Pancreas (tissue), 10 donors: ENCODE measurements around the gene NIPAL1. TPM values are rescaled to one million over a fixed set of nuclear protein-coding genes. Genes with fewer than 3 reads are reported as not detected.

Experiments used
- ATAC-seq, 4 donors: fragments of 200-7000 bp; cut with Tn5 transposase; one replicate each; pipeline versions ENCODE4 v1.8.0 to v1.9.1; 2020; ENCODE audit warnings: mild to moderate bottlenecking in 4 of 4, moderate library complexity in 4 of 4
- DNase-seq, 6 donors: peaks; one replicate each; pipeline ENCODE4 v3.0.0-alpha.2; 2020
- FAIRE-seq: peaks from 2 replicates; lab custom pipeline; 2012; peaks lifted over from hg19 to GRCh38; lab: Jason Lieb, UNC
- H3K27ac ChIP-seq, 4 donors: fragments of 200-600 bp; sonication (generic); 1 replicate in 3 of 4; 2 replicates in 1 of 4; pipeline versions ENCODE4 v1.5.0 to v1.8.0; 2020
- H3K27me3 ChIP-seq, 4 donors: fragments of 200-600 bp; one replicate each; pipeline ENCODE4 v1.8.0; 2021
- H3K36me3 ChIP-seq, 3 donors: fragments of 200-600 bp; sonication (generic) in 1 of 3; one replicate each; pipeline versions ENCODE4 v1.5.0 to v1.8.0; 2020 to 2021
- H3K4me1 ChIP-seq, 3 donors: fragments of 200-600 bp; one replicate each; pipeline ENCODE4 v1.8.0; 2021
- H3K4me3 ChIP-seq, 4 donors: fragments of 200-600 bp; sonication (generic) in 2 of 4; one replicate each; pipeline versions ENCODE4 v1.5.0 to v1.8.0; 2020 to 2021
- H3K9me3 ChIP-seq, 4 donors: fragments of 200-600 bp; one replicate each; pipeline ENCODE4 v1.8.0; 2021
- WGBS, 2 donors: extraction: QIAGEN DNeasy Blood & Tissue Kit; methylation state at CpG; one replicate each; pipeline ENCODE4 v1.1.7; 2013; 5-methylcytosine and 5-hydroxymethylcytosine counted together
- intact Hi-C, 3 donors: fragments of 100-400 bp; cut with DNase I; formaldehyde crosslinking; loops; one replicate each; pipeline versions ENCODE4 v1.11.1 to v1.14.2; 2022
- polyA plus RNA-seq, 2 donors: library from polyadenylated mRNA; stranded (reverse); fragments of 200-250 nt; gene quantifications; one replicate each; pipeline ENCODE4 v1.2.3, GENCODE V29; 2013
- total RNA-seq, 6 donors: library from RNA; stranded (reverse); fragmentation: NEBNext Ultra II Directional in 4 of 6; extraction: Animal tissue kit (Norgen Biotek cat#: 25700) in 4 of 6; gene quantifications; one replicate each; pipeline versions ENCODE4 v1.2.1 to v1.2.4, GENCODE V29; 2021 to 2023
- TF ChIP-seq, protein P1 (sequence below), 4 donors: fragments of 200-600 bp; sonication (generic) in 3 of 4; IDR thresholded peaks; one replicate each; pipeline versions ENCODE4 v1.5.0 to v1.8.0; 2021; ENCODE audit warnings: antibody characterized with exemption in 4 of 4
- donor health status: healthy with polysubstance abuse.
- donor health status: DM: no; HTN: no; CAD: no; lungs with moderate emphysema.
- donor health status: DM: no; HTN: no; CAD: no.
- donor health status: control.
- donor health status: control.
- donor health status: Bipolar disorder and iron deficiency.
- donor health status: DM: yes; HTN: yes; CAD: no.
- donor health status: DM: no; HTN: no; CAD: no.
- donor health status: DM: no; HTN: no; CAD: no.
- donor health status: DM: yes; HTN: yes; CAD: no.

The NIPAL1 gene
- total and polyA plus RNA-seq, 8 donors: 0.96 to 4.4 (median 2.2) TPM

DNA sequence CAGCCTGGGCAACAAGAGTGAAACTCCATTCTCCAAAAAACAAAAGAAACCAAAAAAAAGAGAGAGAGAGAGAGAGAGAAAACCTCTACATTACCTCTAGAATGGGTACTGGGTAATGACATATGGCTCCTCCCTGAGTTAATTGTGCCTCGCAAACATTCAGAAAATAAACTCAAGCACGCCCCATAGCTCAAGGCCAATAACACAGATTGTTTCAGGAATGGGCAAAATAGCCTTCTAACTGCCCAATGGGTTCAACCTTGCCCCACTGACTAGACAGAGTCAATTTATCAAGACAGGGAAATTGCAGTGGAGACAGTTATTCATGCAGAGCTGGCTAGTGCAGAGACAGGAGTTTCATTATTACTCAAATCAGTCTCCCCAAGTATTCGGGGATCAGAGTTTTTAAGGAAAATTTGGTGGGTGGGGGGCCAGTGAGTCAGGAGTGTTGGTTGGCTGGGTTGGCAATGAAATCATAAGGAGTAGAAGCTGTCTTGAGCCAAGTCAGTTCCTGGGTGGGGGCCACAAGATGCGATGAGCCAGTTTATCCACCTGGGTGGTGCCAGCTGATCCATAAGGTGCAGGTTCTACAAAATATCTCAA lies 25.1 kb downstream of the NIPAL1 start:
- FAIRE-seq (no peak), ATAC-seq (no peak), DNase-seq (no peak)
- Histone ChIP-seq H3K9me3 (no peaks in the 10 kb centered on the region), H3K4me3 (no peak overlapping the region), H3K36me3 (no peaks in the 10 kb centered on the region), H3K27me3 (no peaks in the 10 kb centered on the region), H3K4me1 (peaks cover 0 to 13% (median 0%) of the 10 kb centered on the region in 3 donors), H3K27ac (no peak overlapping the region)
- intact Hi-C loops: no loop called here
- TF ChIP-seq, protein P1, sequence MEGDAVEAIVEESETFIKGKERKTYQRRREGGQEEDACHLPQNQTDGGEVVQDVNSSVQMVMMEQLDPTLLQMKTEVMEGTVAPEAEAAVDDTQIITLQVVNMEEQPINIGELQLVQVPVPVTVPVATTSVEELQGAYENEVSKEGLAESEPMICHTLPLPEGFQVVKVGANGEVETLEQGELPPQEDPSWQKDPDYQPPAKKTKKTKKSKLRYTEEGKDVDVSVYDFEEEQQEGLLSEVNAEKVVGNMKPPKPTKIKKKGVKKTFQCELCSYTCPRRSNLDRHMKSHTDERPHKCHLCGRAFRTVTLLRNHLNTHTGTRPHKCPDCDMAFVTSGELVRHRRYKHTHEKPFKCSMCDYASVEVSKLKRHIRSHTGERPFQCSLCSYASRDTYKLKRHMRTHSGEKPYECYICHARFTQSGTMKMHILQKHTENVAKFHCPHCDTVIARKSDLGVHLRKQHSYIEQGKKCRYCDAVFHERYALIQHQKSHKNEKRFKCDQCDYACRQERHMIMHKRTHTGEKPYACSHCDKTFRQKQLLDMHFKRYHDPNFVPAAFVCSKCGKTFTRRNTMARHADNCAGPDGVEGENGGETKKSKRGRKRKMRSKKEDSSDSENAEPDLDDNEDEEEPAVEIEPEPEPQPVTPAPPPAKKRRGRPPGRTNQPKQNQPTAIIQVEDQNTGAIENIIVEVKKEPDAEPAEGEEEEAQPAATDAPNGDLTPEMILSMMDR (IDR thresholded peaks at IDR 0.05): no peak
- 76 to 93% methylated on average over 4 of the region's 4 CpGs for WGBS, 2 donors

GRCh38 chr4:48042979-48043461 lies 26.4 kb downstream of the NIPAL1 start:
- Histone ChIP-seq H3K4me3 (no peak overlapping the region), H3K36me3 (no peaks in the 10 kb centered on the region), H3K27me3 (no peaks in the 10 kb centered on the region), H3K4me1 (peaks cover 0 to 20% (median 10%) of the 10 kb centered on the region in 3 donors), H3K9me3 (no peaks in the 10 kb centered on the region), H3K27ac (peak overlapping the region in 2 of 4 donors; percentile 19 to 40)
- ATAC-seq: peak in 3 of 4 donors; percentile 14 to 52 (median 15)
- 27 to 28% methylated on average over 3 of the region's 3 CpGs for WGBS, 2 donors
- TF ChIP-seq, protein P1 (IDR thresholded peaks at IDR 0.05): no peak
- no peak for DNase-seq
- no peak for FAIRE-seq
- intact Hi-C loops: no loop called here

GRCh38 chr4:48043504-48043903 lies 26.9 kb downstream of the NIPAL1 start:
- Histone ChIP-seq H3K36me3 (no peaks in the 10 kb centered on the region), H3K4me3 (no peak overlapping the region), H3K27ac (peak overlapping the region in 2 of 4 donors; percentile 19 to 40), H3K9me3 (no peaks in the 10 kb centered on the region), H3K4me1 (peaks cover 0 to 24% (median 10%) of the 10 kb centered on the region in 3 donors), H3K27me3 (no peaks in the 10 kb centered on the region)
- intact Hi-C loops: no loop called here
- ATAC-seq: no peak
- TF ChIP-seq, protein P1 (IDR thresholded peaks at IDR 0.05): no peak
- WGBS, 2 donors: 48 to 52% methylated on average over 2 of the region's 2 CpGs
- no peak for DNase-seq
- FAIRE-seq: no peak

- TF ChIP-seq, protein P1 (IDR thresholded peaks at IDR 0.05): no peak
- Histone ChIP-seq H3K4me1 (peaks cover 0 to 24% (median 10%) of the 10 kb centered on the region in 3 donors), H3K4me3 (no peak overlapping the region), H3K27ac (no peak overlapping the region), H3K36me3 (no peaks in the 10 kb centered on the region), H3K9me3 (no peaks in the 10 kb centered on the region), H3K27me3 (no peaks in the 10 kb centered on the region)
- DNase-seq: no peak
- no peak for ATAC-seq
- intact Hi-C loops: no loop called here
- 95 to 99% methylated on average over 2 of the region's 2 CpGs for WGBS, 2 donors
- no peak for FAIRE-seq
These were observed 27.7 kb downstream of the NIPAL1 start for GRCh38 chr4:48044298-48044697.

GRCh38 chr4:48046059-48046458 lies 29.5 kb downstream of the NIPAL1 start:
- FAIRE-seq (no peak), ATAC-seq (no peak), DNase-seq (no peak)
- H3K4me1 ChIP-seq: peaks cover 0 to 24% (median 10%) of the 10 kb centered on the region in 3 donors
- H3K27me3 ChIP-seq: no peaks in the 10 kb centered on the region
- no peaks in the 10 kb centered on the region for H3K9me3 ChIP-seq
- intact Hi-C loops: no loop called here
- 37 to 41% methylated on average over 3 of the region's 3 CpGs for WGBS, 2 donors
- H3K27ac ChIP-seq: no peak overlapping the region
- H3K36me3 ChIP-seq: no peaks in the 10 kb centered on the region
- H3K4me3 ChIP-seq: no peak overlapping the region
- TF ChIP-seq, protein P1 (IDR thresholded peaks at IDR 0.05): no peak
